CD4-positive, alpha-beta T cell treated with Interleukin-4 for 4 hours (primary cell): Measurements from ENCODE around the gene TRIM9.
"Not testable (repeated sequence)": the region's sequence is repeated elsewhere in the genome, so short reads cannot be mapped to it uniquely, and the experiment has no call there.

Experiments
- DNase-seq: peaks from one replicate; pipeline ENCODE4 v3.0.0-alpha.2; 2020

Gene TRIM9

GRCh38 chr14:50955373-50956043 is 139.4 kb downstream of the TRIM9 start:
- DNase-seq = no peak

- DNase-seq = no peak
Measured at GRCh38 chr14:50954811-50955372, 140.0 kb downstream of the TRIM9 start.

GRCh38 chr14:50953502-50953901 is 141.4 kb downstream of the TRIM9 start:
- no peak for DNase-seq

GRCh38 chr14:50951032-50951431 is 143.9 kb downstream of the TRIM9 start:
- DNase-seq = no peak

- no peak for DNase-seq
Measured at GRCh38 chr14:50948205-50948604, 146.7 kb downstream of the TRIM9 start.

- no peak for DNase-seq
Measured at GRCh38 chr14:50947446-50947845, 147.5 kb downstream of the TRIM9 start.

GRCh38 chr14:50946234-50946935 is 148.5 kb downstream of the TRIM9 start:
- DNase-seq = no peak

- no peak for DNase-seq
Measured at GRCh38 chr14:50944647-50945413, 150.1 kb downstream of the TRIM9 start.

- no peak for DNase-seq
Measured at GRCh38 chr14:50943943-50944646, 150.8 kb downstream of the TRIM9 start, which contains the start of gene PYGL. Gene PYGL, minus strand, starts transcription at chr14:50944483. Its CDS starts 80 bp downstream, at chr14:50944403.

- DNase-seq = no peak
Measured at GRCh38 chr14:50943261-50943942, 151.5 kb downstream of the TRIM9 start.

- DNase-seq = not testable (repeated sequence)
Measured at GRCh38 chr14:50941638-50942037, 153.3 kb downstream of the TRIM9 start.

- DNase-seq = no peak
Measured at GRCh38 chr14:50941151-50941550, 153.8 kb downstream of the TRIM9 start.

GRCh38 chr14:50937800-50938199 is 157.1 kb downstream of the TRIM9 start:
- DNase-seq = no peak

- DNase-seq = no peak
Measured at GRCh38 chr14:50937325-50937724, 157.6 kb downstream of the TRIM9 start.

GRCh38 chr14:50936882-50937281 is 158.0 kb downstream of the TRIM9 start:
- no peak for DNase-seq

GRCh38 chr14:50936016-50936340 is 158.9 kb downstream of the TRIM9 start:
- DNase-seq = no peak

GRCh38 chr14:50935126-50936015 is 159.5 kb downstream of the TRIM9 start:
- no peak for DNase-seq

- no peak for DNase-seq
Measured at GRCh38 chr14:50932592-50933495, 162.1 kb downstream of the TRIM9 start.

GRCh38 chr14:50932156-50932555 is 162.7 kb downstream of the TRIM9 start:
- DNase-seq = no peak

- no peak for DNase-seq
Measured at GRCh38 chr14:50931559-50931958, 163.3 kb downstream of the TRIM9 start.
